Measurements from ENCODE around the gene TAF12. TPM values are rescaled to one million over a fixed set of nuclear protein-coding genes. Genes with fewer than 3 reads are reported as not detected.
"Not testable (repeated sequence)": the region's sequence is repeated elsewhere in the genome, so short reads cannot be mapped to it uniquely, and the experiment has no call there.

The TAF12 gene
- total RNA-seq, 1 donor = 38.9 TPM

- no peak for TF ChIP-seq CTCF (IDR thresholded peaks at IDR 0.05; ENCODE audit: insufficient read depth, low read depth, low read length)
- DNase-seq (ENCODE audit: low read depth) = no peak
Observed at GRCh38 chr1:28592321-28593071, 50.4 kb downstream of the TAF12 start.

GRCh38 chr1:28591708-28592320 lies 51.1 kb downstream of the TAF12 start, which contains the start of gene RAB42:
Gene RAB42 (plus strand): TSS chr1:28592265. CDS start chr1:28592512, 247 bp downstream.
- peak; percentile 55 for DNase-seq (ENCODE audit: low read depth)
- peak within 1 kb of the TSS; percentile 69 for H3K4me3 ChIP-seq (ENCODE audit: low read depth, low read length)
- TF ChIP-seq CTCF (IDR thresholded peaks at IDR 0.05; ENCODE audit: insufficient read depth, low read depth, low read length) = no peak

More at GRCh38 chr1:28592321-28593071, 50.4 kb downstream of the TAF12 start:
- peak overlapping the region; percentile 69 for H3K4me3 ChIP-seq (ENCODE audit: low read depth, low read length)

- not testable (repeated sequence) for DNase-seq (ENCODE audit: low read depth); H3K4me3 ChIP-seq (ENCODE audit: low read depth, low read length)
Observed at GRCh38 chr1:28586585-28587391, 56.1 kb downstream of the TAF12 start.

GRCh38 chr1:28582248-28582615 lies 60.6 kb downstream of the TAF12 start:
- DNase-seq (ENCODE audit: low read depth) = peak; percentile 48
- peak overlapping the region; percentile 97 for H3K4me3 ChIP-seq (ENCODE audit: low read depth, low read length)
- TF ChIP-seq CTCF (IDR thresholded peaks at IDR 0.05; ENCODE audit: insufficient read depth, low read depth, low read length) = no peak

GRCh38 chr1:28581531-28582247 lies 61.2 kb downstream of the TAF12 start:
- no peak for TF ChIP-seq CTCF (IDR thresholded peaks at IDR 0.05; ENCODE audit: insufficient read depth, low read depth, low read length)
- peak overlapping the region; percentile 97 for H3K4me3 ChIP-seq (ENCODE audit: low read depth, low read length)
- DNase-seq (ENCODE audit: low read depth) = peak; percentile 97

- TF ChIP-seq CTCF (IDR thresholded peaks at IDR 0.05; ENCODE audit: insufficient read depth, low read depth, low read length) = no peak
- peak overlapping the region; percentile 97 for H3K4me3 ChIP-seq (ENCODE audit: low read depth, low read length)
- peak; percentile 34 for DNase-seq (ENCODE audit: low read depth)
Observed at GRCh38 chr1:28580722-28581530, 61.9 kb downstream of the TAF12 start.

All from fibroblast of villous mesenchyme (primary cell).